Peyer's patch (tissue), 4 donors: Measurements from ENCODE around the gene MACROD2.

Experiments
- CTCF ChIP-seq, 6 experiments: fragments of 450-650 bp in 4 of 6; fragments of 200-600 bp in 2 of 6; sonication (generic) in 1 of 6; IDR thresholded peaks; one replicate each; pipeline ENCODE4 v1.5.1; 2017 to 2019; ENCODE audit warnings: antibody characterized with exemption in 6 of 6, mild to moderate bottlenecking in 3 of 6, moderate library complexity in 1 of 6
- POLR2A ChIP-seq, 2 donors: fragments of 450-650 bp; IDR thresholded peaks; one replicate each; pipeline ENCODE4 v1.5.1; 2017; ENCODE audit warnings: antibody characterized with exemption in 2 of 2, mild to moderate bottlenecking in 2 of 2, moderate library complexity in 2 of 2

GRCh38 chr20:15579688-15580087 is 1584.4 kb downstream of the MACROD2 start:
- TF ChIP-seq CTCF (IDR thresholded peaks at IDR 0.05) (no peak), POLR2A (IDR thresholded peaks at IDR 0.05) (no peak)
